ENCODE measurements around the gene DUOXA1.
A peak's percentile ranks its signal among the peaks of the same experiment; 100 is the strongest.

The DUOXA1 gene

GRCh38 chr15:45129651-45130129 lies at the start of gene DUOXA1, which contains the start of gene DUOX1:
DUOXA1 (minus strand) TSS chr15:45129879; CDS start chr15:45123014, 6,865 bp downstream.
DUOX1 (plus strand) TSS chr15:45129994; CDS start chr15:45131967, 1,973 bp downstream.
- no peak for DNase-seq (ENCODE audit: low read depth)

GRCh38 chr15:45177285-45177684 lies 47.6 kb upstream of the DUOXA1 start:
- DNase-seq (ENCODE audit: low read depth) = no peak

- no peak for DNase-seq (ENCODE audit: low read depth)
Observed at GRCh38 chr15:45174577-45174976, 44.9 kb upstream of the DUOXA1 start.

GRCh38 chr15:45174069-45174468 lies 44.4 kb upstream of the DUOXA1 start:
- no peak for DNase-seq (ENCODE audit: low read depth)

- DNase-seq (ENCODE audit: low read depth) = no peak
Observed at GRCh38 chr15:45171912-45172311, 42.2 kb upstream of the DUOXA1 start.

- DNase-seq (ENCODE audit: low read depth) = no peak
Observed at GRCh38 chr15:45169608-45170480, 40.2 kb upstream of the DUOXA1 start.

GRCh38 chr15:45168751-45169551 lies 39.3 kb upstream of the DUOXA1 start:
- no peak for DNase-seq (ENCODE audit: low read depth)

GRCh38 chr15:45168286-45168685 lies 38.6 kb upstream of the DUOXA1 start:
- DNase-seq (ENCODE audit: low read depth) = no peak

GRCh38 chr15:45167631-45168205 lies 38.0 kb upstream of the DUOXA1 start:
- no peak for DNase-seq (ENCODE audit: low read depth)

- peak; percentile 76 for DNase-seq (ENCODE audit: low read depth)
Observed at GRCh38 chr15:45166834-45167630, 37.4 kb upstream of the DUOXA1 start.

GRCh38 chr15:45165536-45165935 lies 35.9 kb upstream of the DUOXA1 start:
- DNase-seq (ENCODE audit: low read depth) = no peak

GRCh38 chr15:45164914-45165313 lies 35.2 kb upstream of the DUOXA1 start:
- DNase-seq (ENCODE audit: low read depth) = no peak

GRCh38 chr15:45163508-45163856 lies 33.8 kb upstream of the DUOXA1 start:
- no peak for DNase-seq (ENCODE audit: low read depth)

- DNase-seq (ENCODE audit: low read depth) = peak; percentile 70
Observed at GRCh38 chr15:45162771-45163507, 33.3 kb upstream of the DUOXA1 start.

GRCh38 chr15:45161666-45162065 lies 32.0 kb upstream of the DUOXA1 start:
- no peak for DNase-seq (ENCODE audit: low read depth)

- DNase-seq (ENCODE audit: low read depth) = peak; percentile 48
Observed at GRCh38 chr15:45157974-45158373, 28.3 kb upstream of the DUOXA1 start.

GRCh38 chr15:45156744-45157455 lies 27.2 kb upstream of the DUOXA1 start:
- peak; percentile 43 for DNase-seq (ENCODE audit: low read depth)

- no peak for DNase-seq (ENCODE audit: low read depth)
Observed at GRCh38 chr15:45155739-45156138, 26.1 kb upstream of the DUOXA1 start.

- DNase-seq (ENCODE audit: low read depth) = no peak
Observed at GRCh38 chr15:45151998-45152828, 22.5 kb upstream of the DUOXA1 start.

Measured in fibroblast of gingiva (primary cell).